ENCODE data around the gene ZPLD1.

The ZPLD1 gene

DNA sequence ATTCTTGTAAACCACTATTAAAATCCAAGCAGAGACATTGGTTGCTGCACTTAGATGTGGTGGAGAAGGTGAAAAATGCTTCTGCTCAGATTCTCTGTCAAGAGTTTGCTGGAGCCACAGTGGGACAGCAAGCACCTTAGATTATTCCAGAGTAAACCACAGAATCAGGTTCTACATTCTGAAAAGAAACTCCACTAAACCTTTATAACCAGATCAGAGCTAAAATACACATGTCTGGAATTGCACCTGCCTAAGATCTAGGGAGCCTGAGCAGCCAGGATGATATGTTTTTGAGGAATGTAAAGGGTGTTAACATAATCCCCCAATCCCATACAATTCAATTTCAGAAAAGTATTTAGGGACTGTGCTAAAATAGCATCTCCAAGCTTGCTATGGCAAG is at the start of gene ZPLD1:
ZPLD1 (plus strand) TSS at position 301 of the 400 bp plus-strand sequence. CDS start 3,473 bp downstream, outside the sequence.
- no peak for DNase-seq (ENCODE audit: low read depth, low spot score)

DNA sequence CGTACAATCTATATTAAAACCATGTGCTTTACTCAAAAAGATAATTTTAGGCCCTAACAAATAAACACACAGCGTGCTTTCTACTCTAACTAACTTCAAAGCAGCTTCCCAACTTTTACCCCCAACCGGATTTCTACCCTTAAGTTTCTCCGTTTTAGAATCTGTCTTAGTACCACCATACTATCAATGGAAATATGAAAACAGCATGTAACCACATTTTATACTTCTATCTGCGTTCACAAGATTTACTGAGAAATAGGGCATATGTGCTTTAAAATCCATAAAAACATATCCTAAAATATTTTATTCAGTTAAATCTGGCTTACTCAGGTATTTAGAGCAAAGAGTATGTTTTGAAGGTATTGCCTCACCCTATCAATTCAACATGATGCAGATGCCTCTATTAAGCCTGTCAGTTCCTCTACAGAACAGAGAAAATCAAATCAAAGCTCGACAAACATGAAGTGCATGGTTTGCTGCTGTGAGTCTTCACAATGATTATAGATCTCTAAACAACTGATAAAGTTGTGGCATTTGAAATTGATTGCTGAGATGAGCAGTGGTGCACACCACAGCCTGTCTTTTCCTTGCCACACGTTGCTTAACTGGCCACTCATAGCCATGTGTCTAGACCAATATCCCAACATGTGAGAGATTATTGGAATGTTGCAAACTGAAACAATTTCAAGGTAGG is 44.5 kb upstream of the ZPLD1 start:
- no peak for DNase-seq (ENCODE audit: low read depth, low spot score)

DNA sequence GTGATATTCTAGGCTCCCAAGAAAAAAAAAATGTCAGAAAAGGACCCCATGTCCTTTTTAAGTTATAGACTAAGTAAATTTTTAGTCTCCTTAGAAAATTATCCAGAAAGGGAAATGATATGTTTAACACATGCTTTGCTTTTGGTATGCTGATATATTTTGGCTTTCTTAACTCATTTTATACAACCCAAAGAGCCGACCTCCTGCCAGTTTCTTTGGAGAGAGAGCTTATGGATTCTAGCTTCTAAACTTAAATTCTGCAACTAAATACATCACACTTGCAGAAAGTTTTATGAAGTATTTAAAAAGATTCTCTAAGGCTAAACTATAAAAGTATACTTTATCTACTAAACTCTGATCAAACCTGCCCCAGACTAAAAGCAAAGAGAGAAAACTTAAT is 43.9 kb upstream of the ZPLD1 start:
- no peak for DNase-seq (ENCODE audit: low read depth, low spot score)

DNA sequence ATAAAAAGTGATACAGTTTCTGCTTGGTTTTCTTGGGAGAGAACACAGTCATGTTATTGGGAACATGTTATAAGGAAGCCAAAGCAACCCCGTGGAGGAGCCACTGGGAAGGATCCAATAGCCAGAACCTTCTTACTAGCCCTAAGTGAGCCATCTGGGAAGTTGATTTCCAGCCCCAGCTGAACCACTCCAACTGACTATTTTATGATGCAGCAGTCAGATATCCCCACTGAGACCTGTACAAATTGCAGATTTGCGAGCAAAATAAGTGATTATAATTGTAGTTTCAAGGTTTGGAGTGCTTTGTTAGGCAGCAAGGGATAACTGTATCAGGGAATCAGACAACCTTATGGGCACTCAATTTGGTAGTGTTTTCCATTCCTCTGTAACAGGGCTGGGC is 43.3 kb upstream of the ZPLD1 start:
- no peak for DNase-seq (ENCODE audit: low read depth, low spot score)

- DNase-seq (ENCODE audit: low read depth, low spot score): no peak
These were observed 40.3 kb upstream of the ZPLD1 start for GRCh38 chr3:102394517-102394916.

DNA sequence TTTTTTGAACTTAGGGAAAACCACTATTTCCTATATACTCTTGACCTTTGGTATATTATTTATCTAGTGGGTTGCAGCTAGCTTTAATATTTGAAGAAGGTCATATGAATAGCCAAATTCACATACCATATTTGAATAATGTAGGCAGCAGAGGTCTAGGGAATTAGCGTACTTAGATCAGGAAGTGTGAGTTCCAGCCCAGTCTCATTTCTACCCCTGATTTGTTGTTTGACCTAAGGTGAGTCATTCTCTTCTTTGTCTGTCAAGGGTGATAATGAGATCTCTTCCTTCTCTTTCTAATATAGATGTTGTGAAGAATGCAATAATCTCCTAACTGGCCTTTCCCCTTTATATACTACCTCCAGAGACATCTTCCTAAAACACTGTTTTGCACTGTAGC is 36.6 kb upstream of the ZPLD1 start:
- no peak for DNase-seq (ENCODE audit: low read depth, low spot score)

DNA sequence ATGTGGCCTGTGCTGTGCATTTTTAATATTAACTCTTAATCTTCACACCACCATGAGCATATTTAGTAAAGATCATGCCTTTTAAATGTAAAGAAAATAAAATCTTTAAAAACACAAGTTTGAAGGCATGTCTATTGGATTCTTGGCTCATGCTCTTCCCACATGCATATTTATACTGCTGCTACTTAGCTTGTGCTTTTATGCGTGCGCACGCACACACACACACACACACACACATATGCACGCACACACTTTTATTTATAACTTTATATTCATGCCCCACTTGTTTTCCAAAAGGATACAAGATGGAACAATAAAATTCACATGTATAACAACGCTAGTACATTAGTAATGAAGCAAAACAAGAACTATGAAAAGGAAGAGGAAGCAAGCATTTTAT is 36.1 kb upstream of the ZPLD1 start:
- no peak for DNase-seq (ENCODE audit: low read depth, low spot score)

GRCh38 chr3:102400142-102400541 is 34.7 kb upstream of the ZPLD1 start:
- DNase-seq (ENCODE audit: low read depth, low spot score): no peak

- DNase-seq (ENCODE audit: low read depth, low spot score): no peak
These were observed 34.0 kb upstream of the ZPLD1 start for GRCh38 chr3:102400766-102401165.

- DNase-seq (ENCODE audit: low read depth, low spot score): no peak
These were observed 24.2 kb upstream of the ZPLD1 start for GRCh38 chr3:102410616-102411015.

DNA sequence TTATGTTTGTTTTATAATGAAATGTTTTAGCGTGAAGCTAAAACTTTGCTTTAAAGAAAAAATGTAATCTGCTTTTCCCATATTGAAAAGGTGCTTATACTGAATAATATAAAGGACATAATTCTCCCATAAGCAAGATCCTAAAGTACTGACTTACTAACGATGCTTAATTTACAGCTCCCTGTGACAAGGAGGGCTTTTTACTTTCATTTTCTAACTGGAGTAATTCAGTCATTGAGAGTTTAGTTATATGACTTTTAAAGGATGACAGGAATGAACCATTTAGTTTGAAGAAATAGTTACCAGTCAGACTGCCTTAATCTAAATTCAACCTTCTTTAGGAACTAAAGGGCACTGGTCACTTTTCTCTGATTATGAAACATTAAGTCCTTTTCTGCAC is 19.3 kb upstream of the ZPLD1 start:
- no peak for DNase-seq (ENCODE audit: low read depth, low spot score)

GRCh38 chr3:102419786-102420185 is 15.0 kb upstream of the ZPLD1 start:
- DNase-seq (ENCODE audit: low read depth, low spot score): no peak

DNA sequence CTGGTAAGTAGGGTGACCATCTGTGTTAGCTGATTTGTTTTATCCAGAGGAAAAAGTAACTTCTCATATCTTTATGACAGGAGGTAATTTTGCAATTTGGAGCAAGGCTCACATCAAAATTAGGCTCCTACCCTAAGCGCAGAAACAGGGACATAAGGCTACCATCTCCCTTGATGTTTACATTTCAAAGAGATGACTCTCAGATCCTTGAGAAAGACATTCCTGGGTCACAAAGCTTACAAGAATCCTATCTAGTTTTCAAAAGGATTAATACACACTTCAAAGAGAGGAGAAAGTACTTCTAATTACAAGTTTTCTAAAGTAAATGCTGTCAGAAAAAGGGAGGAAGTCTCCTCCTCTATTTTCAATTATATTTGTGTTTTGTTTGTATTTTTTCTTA is 7.0 kb downstream of the ZPLD1 start:
- no peak for DNase-seq (ENCODE audit: low read depth, low spot score)

DNA sequence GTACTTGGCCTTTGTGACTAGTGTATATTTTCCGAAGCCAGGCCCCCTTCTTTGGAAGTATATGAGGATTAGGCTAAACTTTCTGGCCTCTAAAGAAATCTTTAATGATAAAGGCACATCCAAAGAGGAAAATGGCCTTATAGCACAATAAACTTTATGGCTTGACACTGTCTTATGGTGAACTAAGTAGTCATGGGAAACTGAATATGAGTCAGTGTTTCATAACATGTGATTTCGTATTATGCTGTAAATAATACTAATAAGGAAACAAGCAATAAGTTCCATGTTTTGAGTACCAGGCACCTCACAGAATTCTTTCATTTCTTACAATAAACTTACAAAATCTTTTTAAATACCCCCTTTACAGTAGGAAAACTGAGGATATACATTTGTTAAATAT is 8.2 kb downstream of the ZPLD1 start:
- DNase-seq (ENCODE audit: low read depth, low spot score): no peak

- DNase-seq (ENCODE audit: low read depth, low spot score): no peak
These were observed 9.3 kb downstream of the ZPLD1 start for GRCh38 chr3:102444101-102444500.

DNA sequence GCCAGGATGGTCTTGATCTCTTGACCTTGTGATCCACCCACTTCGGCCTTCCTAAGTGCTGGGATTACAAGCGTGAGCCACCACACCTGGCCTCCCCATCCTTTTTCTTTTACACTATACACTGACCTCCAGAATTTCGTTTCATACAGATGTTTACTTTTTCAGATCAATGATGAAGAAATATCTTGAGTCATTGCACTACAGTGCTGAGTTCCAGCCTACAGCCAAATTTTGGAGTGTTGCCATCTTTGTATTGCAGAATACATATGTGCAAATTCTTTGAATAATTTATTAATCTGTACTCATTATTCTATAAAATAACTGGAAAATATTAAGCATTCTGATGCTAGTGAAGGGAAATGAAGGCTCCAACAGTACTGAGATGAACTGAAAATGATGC is 12.5 kb downstream of the ZPLD1 start:
- no peak for DNase-seq (ENCODE audit: low read depth, low spot score)

DNA sequence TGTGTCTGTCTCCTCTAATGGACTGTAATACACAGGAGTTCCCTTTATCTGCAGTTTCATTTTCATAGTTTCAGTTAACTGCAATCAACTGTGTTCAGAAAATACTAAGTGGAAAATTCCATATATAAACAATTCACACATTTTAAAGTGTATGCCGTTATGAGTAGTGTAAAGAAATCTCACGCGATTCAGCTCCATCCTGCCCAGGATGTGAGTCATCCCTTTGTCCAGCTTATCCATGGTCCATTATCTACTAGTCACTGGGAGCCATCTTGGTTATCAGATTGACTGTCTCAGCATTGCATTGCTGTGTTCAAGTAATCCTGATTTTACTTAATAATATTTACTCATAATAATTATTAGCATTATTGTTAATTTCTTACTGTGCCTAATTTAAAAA is 14.5 kb downstream of the ZPLD1 start:
- no peak for DNase-seq (ENCODE audit: low read depth, low spot score)

DNA sequence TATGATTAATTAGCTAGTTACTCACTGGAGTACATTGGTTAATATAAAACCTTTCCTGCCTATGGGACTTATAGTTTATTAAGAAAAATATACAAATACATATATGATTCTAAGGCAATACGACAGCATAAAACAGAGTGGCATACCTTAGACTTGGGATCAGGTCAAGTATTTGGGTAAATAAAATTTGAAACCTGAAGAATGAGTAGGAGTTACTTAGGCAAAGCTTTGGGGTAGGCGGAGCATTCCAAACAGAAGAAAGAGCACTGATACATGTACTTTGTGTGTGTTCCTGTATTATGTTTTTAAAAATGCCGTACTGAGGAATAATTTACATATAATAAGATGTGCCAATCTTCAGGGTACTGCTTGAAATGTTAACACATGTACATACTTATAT is 15.1 kb downstream of the ZPLD1 start:
- no peak for DNase-seq (ENCODE audit: low read depth, low spot score)

DNA sequence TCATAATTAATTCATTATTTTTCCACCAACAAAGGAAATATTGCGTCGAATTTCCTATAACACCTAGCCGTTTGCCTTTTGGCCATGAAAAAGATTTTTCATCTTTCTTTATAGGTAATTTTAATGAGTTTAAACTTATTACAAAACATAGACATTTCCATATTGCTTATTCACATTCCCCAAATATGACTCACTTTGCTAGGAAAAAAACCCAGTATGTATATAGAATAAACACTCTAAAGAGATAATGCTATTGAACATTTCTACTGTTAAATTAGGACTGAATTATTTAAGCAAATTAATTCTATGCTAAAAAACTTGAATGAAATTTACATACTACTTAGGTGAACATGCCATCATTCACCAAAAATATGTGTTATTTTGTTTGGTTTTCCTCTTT is 16.2 kb downstream of the ZPLD1 start:
- DNase-seq (ENCODE audit: low read depth, low spot score): no peak

GRCh38 chr3:102451543-102451942 is 16.7 kb downstream of the ZPLD1 start:
- DNase-seq (ENCODE audit: low read depth, low spot score): no peak

- DNase-seq (ENCODE audit: low read depth, low spot score): no peak
These were observed 19.4 kb downstream of the ZPLD1 start for GRCh38 chr3:102454181-102454580.

- DNase-seq (ENCODE audit: low read depth, low spot score): no peak
These were observed 22.8 kb downstream of the ZPLD1 start for GRCh38 chr3:102457644-102458043.

GRCh38 chr3:102460579-102460978 is 25.8 kb downstream of the ZPLD1 start:
- no peak for DNase-seq (ENCODE audit: low read depth, low spot score)

DNA sequence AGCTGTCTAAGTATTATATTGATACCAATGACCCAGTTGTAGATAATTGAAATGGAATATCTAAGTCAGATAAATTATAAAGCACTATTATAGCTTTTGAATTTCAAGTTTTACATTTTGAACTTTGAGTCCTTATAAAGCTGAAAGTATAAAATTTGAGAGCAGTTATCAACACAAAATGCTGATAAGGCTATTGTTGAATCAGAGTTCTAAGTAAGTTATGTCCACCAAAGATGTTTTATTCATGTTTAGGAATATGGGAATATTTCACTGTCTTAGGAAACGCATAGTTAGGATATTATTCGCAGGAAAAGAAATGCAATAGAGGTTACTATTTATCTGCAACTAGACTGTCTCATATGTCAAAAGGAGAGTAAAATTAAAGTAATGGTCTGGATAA is 29.4 kb downstream of the ZPLD1 start:
- no peak for DNase-seq (ENCODE audit: low read depth, low spot score)
